HG02884 (cell line): ENCODE measurements around the gene FGF12.

Experiments used
- ATAC-seq: cut with Tn5 transposase; IDR thresholded peaks from one replicate; pipeline ENCODE4 v1.9.1; 2021; ENCODE audit warnings: mild to moderate bottlenecking, moderate library complexity; ENCODE audit not compliant: unreplicated experiment

FGF12 gene

GRCh38 chr3:192422321-192422996, 304.9 kb downstream of the FGF12 start:
- no peak for ATAC-seq

- no peak for ATAC-seq
Measured at GRCh38 chr3:192419312-192419711, 308.0 kb downstream of the FGF12 start.

GRCh38 chr3:192417559-192418055, 309.7 kb downstream of the FGF12 start:
- no peak for ATAC-seq

- ATAC-seq = no peak
Measured at GRCh38 chr3:192417017-192417416, 310.3 kb downstream of the FGF12 start.

- no peak for ATAC-seq
Measured at GRCh38 chr3:192413461-192413860, 313.9 kb downstream of the FGF12 start.

GRCh38 chr3:192410684-192410960, 316.7 kb downstream of the FGF12 start:
- ATAC-seq = no peak

GRCh38 chr3:192409838-192410683, 317.3 kb downstream of the FGF12 start:
- no peak for ATAC-seq

- ATAC-seq = no peak
Measured at GRCh38 chr3:192409201-192409837, 318.0 kb downstream of the FGF12 start.

- no peak for ATAC-seq
Measured at GRCh38 chr3:192408647-192409200, 318.6 kb downstream of the FGF12 start.

- ATAC-seq = no peak
Measured at GRCh38 chr3:192408007-192408646, 319.2 kb downstream of the FGF12 start.

- ATAC-seq = no peak
Measured at GRCh38 chr3:192399767-192400166, 327.6 kb downstream of the FGF12 start.

- ATAC-seq = no peak
Measured at GRCh38 chr3:192397012-192397411, 330.3 kb downstream of the FGF12 start.

- no peak for ATAC-seq
Measured at GRCh38 chr3:192395506-192395905, 331.8 kb downstream of the FGF12 start.

- ATAC-seq = no peak
Measured at GRCh38 chr3:192392986-192393385, 334.4 kb downstream of the FGF12 start.

- ATAC-seq = no peak
Measured at GRCh38 chr3:192382861-192383260, 344.5 kb downstream of the FGF12 start.

GRCh38 chr3:192373586-192373985, 353.8 kb downstream of the FGF12 start:
- ATAC-seq = no peak

GRCh38 chr3:192373032-192373431, 354.3 kb downstream of the FGF12 start:
- ATAC-seq = no peak

GRCh38 chr3:192372616-192373015, 354.7 kb downstream of the FGF12 start:
- no peak for ATAC-seq

GRCh38 chr3:192371870-192372400, 355.4 kb downstream of the FGF12 start:
- ATAC-seq = no peak

GRCh38 chr3:192367616-192368015, 359.7 kb downstream of the FGF12 start:
- ATAC-seq = no peak

GRCh38 chr3:192366916-192367315, 360.4 kb downstream of the FGF12 start:
- ATAC-seq = no peak
